TTC549 (cell line): ENCODE measurements around the gene MT1M.
"Not testable (repeated sequence)": the region's sequence is repeated elsewhere in the genome, so short reads cannot be mapped to it uniquely, and the experiment has no call there.

Source experiments
- FAIRE-seq: peaks from 2 replicates; lab custom pipeline; 2012; peaks lifted over from hg19 to GRCh38; lab: Jason Lieb, UNC

Gene MT1M

DNA sequence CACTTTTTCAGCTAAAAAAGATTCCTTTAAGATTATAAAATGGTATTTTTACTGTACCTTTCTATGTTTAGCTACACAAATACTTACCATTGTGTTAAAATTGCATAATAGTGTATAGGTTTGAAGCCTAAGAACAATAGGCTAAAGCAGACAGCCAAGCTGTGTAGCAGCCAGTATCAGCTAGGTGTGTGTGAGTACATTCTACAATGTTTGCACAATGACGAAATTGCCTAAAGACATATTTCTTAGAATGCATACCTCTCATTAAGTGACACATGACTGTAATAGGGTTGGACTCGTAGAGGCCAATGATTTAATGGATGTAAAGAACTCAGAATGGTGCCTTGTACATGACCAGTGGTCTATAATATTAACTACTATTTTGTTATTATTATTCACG lies 17.4 kb downstream of the MT1M start:
- FAIRE-seq: no peak

DNA sequence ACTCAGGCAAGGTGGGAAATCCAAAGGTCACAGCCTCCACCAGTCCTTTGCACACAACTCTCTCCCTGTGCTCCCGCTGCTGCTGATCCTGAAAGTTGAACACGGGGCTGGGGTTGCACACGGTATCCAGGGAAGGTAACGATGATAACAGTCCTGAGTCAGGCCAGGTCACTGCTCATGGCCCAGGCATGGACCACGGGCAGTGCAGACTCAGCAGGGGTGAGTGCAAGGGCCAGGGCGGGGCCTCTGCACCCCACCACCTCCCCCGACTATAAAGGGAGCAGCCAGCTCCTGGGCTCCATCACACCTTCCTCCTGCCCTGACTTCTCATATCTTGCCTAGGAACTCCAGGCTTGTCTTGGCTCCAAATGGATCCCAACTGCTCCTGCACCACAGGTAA lies 19.1 kb downstream of the MT1M start, which contains the start of gene MT1B:
Gene MT1B, plus strand, starts transcription at position 301 of the 400 bp plus-strand sequence. Its CDS starts 68 bp downstream, at position 369.
- no peak for FAIRE-seq

DNA sequence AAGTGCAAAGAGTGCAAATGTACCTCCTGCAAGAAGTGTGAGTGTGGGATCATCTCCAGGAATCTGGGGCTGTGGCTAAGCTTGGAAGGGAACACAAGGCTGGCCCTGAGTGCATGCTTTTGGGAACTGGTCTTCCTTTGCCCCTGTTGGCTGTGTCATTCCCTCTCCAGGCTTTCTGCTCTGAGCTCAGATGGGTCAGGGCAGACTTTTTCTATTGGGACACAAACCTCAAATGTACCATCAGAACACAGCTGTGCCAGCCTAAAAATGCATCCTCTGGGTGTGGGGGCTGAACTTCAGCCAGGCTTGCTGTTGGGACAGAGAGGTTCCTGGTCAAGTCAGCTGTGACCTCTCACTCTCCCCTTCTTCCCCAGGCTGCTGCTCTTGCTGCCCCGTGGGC lies 20.1 kb downstream of the MT1M start:
- FAIRE-seq: no peak

DNA sequence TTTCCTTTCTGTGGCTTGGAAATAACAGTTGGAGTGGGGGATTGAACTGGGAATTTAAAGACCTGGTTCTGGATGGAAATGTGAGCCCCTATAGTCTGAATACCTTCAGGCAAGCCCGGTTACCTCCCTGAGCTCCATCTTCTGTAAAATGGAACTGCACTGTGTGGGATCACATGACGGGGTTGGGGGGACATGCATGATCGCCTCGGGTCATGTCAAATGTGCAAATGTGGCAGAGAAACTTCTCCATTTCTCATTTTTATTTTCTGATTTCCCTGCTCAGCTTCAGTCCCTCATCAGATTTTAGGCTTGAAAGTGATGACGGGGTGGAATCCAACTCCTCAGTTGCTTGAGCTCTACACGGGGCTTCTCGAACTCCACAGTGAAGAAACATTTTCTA lies 20.8 kb downstream of the MT1M start:
- FAIRE-seq: no peak

DNA sequence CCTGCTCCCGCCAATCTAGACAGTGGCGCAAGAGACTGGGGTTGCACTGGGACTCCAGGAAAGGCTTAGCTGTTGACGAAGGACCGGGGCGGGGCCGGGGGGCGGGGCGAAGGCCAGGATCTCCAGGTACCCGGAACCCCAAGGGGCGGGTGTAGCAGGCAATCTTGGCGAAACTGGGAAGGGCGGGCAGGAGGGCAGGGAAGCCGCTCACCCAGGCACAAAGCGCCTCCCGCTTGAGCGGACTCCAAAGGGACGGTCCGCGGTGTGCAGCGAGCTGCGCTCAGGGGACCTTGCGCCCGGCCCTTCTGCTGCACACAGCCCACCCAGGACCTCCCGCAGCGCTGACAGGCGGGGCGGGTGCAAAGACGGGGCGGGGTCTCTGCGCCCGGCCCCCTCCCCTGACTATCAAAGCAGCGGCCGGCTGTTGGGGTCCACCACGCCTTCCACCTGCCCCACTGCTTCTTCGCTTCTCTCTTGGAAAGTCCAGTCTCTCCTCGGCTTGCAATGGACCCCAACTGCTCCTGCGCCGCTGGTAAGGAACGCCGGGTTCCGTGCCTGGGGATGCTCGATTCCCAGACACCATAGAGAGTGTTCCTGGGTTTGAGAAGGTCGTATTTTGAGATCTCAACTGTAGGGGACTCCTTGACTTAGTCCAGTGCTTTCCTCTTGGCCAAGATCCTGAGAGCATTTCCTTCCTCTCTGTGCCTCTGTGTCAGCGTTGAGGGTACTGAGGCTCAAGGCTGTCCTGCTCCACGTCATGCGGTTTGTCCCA lies 25.3 kb downstream of the MT1M start, which contains the start of gene MT1F:
Gene MT1F, plus strand, starts transcription at position 405 of the 772 bp plus-strand sequence. Its CDS starts 100 bp downstream, at position 505.
- FAIRE-seq: no peak

DNA sequence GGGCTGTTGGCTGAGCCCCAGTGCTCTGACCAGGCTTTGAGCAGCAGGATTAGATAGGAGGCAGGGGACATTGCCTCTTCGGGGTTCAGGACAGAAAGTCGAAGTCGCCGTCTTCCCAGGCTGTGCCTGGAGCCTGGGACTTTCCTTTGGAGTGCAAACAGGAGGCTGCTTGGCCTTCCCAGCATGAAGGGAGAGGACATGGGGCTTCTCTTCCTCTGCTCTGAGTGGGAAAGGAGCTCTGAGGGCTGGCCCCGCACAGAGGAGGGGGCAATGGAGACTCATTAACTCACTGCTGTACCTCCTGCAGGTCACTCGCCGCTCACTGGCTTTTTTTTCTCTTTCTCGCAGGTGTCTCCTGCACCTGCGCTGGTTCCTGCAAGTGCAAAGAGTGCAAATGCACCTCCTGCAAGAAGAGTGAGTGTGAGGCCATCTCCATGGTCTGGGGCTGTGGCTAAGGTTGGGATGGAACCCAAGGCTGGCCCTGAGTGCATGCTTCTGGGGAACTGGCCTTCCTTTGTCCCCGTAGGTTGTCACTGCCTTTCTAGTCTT lies 25.9 kb downstream of the MT1M start:
- FAIRE-seq: no peak

DNA sequence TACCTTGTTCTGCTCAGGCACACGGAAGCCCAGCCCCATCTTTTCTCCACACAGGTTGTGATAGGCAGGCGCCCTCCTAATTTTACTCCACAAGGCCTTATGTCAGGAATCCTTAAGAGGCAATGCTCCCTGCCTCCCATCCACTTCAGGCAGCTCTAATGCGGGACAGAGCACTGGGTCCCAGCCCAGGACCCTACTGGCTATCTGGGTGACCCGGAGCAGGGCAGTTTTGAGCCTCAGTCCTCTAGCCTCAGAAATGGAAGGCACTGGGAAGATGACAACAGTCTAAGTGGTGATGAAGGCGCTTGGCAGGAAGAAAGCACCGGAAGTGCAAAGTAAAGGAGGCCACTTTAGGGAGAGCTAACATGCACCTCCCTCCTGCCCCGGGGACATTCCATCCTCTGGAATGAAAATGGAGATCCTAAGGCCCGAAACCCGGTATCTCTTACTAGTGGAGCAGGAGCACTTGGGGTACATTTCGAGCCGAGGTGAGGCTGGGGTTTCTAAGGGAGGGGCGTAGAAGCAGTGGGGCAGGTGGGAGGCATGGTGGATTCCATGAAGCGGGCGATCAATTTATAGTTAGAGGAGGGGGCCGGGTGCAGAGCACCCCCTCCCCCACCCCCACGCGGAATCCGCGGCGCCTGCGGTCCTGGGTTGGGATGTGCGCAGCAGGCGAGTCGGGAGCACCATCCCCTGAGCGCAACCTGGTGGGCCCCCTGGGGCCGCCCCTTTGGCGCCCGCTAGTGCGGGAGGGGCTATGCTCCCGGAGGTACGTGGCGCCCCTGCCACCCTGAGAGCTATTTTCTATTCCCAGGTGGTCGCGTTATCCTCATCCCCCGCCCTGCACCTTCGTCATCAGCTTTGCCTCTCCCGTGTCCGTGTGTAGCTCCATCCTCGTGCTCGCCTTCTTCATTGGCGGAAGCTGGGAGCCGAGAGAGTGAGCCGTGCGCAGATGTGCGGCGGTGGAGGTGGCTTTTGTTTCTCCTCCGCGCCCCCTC lies 30.2 kb downstream of the MT1M start:
- FAIRE-seq: no peak

DNA sequence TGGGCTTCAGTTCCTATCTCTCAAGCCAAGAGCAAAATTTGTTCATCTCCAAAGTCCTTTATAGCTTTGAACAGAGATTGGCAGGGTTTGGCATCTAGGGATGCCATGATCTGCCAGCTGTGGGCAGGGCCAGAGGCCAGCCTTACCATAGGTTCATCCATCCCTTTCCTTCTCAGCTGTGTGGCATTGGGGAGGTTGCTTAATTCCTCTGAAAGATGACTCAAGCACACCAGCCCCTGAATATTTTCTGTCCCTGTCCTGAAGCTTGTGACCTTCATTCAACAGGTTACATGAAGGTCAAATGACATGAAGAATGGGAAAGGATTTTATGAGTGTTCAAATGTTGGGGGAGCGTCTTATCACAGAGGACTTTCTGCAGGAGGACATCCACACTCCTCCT lies 32.0 kb downstream of the MT1M start:
- no peak for FAIRE-seq

DNA sequence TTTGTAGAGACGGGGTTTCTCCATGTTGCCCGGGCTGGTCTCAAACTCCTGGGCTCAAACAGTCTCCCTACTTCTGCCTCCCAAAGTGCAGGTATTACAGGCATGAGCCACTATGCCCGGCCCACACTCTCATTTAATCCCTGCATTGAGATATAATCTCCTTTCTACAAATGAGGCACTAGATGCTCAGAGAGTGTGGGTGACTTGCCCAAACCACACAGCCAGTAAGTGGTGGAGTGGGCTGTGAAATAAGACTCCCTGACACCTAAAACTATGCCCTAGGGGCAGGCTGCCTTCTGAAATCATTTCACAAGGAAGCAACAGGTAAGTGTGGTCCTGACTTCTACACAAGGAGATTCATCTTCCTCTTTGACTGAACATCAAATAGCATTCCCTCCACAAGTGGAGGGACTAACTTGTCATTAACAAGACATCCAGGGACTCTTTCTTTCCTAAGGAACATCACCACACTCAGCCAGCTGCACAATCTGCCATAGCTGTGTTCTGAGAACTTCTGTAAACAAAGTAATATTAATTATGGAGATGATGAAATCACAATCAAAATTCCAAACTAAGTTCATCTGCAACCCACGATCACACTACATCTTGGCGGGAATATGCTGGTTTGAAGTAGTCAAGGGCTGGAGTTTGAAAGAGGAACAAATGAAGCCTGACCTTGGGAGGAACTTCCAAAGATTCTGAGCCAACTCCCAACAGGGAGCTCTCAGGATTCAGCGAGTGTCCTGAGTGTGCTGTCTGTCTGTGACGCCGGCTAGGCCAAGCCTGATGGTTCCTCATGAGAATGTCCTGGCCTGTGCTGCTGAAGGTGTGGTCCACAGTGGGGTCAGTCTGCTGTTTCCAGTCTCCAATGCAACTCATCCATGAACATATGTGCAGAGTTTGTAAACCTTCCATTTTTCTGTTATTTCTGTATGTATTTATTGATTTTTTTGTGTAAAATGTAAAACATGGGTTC lies 33.1 kb downstream of the MT1M start:
- not testable (repeated sequence) for FAIRE-seq

DNA sequence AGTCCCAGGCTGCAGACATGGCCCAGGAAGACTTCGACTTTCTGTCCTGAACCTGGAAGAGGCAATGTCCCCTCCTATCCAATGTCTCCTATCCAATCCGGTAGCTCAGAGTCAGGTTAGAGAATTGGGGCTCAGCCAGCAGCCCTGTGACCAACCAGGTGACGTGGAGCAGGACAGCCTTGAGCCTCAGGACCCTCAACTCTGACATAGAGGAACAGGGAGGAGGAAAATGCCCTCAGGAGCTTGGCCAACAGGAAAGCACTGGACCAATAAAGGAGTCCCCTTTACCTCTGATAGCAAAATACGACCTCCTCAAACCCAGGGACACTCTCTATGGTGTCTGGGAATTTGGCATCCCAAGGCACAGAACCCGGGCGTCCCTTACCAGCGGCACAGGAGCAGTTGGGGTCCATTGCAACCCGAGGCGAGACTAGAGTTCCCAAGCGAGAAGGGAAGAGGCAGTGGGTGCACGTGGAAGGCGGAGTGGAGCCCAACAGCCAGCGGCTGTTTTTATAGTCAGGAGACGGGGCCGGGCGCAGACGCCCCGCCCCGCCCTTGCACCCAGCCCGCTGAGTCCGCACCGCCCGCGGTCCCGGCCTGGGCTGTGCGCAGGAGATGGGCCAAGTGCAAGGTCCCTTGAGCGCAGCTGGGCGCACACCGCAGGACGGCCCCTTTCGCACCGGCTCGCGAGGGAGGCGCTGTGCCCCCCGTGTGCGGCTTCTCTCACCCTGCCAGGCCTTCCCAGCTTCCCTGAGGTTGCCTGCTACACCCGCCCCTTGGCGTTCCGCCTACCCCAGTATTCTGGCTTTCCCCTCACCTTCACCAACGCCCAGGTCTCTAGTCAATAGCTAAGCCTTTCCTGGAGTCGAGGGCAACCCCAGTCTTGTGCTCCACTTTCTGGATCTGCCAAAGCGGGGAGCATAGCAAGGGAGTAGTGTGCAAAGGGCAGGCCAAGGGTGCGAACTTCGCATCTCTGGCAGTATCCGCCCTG lies 35.4 kb downstream of the MT1M start, which contains the start of gene MT1G:
Gene MT1G, minus strand, starts transcription at position 485 of the 991 bp plus-strand sequence. Its CDS starts 72 bp downstream, at position 413.
- FAIRE-seq: no peak

DNA sequence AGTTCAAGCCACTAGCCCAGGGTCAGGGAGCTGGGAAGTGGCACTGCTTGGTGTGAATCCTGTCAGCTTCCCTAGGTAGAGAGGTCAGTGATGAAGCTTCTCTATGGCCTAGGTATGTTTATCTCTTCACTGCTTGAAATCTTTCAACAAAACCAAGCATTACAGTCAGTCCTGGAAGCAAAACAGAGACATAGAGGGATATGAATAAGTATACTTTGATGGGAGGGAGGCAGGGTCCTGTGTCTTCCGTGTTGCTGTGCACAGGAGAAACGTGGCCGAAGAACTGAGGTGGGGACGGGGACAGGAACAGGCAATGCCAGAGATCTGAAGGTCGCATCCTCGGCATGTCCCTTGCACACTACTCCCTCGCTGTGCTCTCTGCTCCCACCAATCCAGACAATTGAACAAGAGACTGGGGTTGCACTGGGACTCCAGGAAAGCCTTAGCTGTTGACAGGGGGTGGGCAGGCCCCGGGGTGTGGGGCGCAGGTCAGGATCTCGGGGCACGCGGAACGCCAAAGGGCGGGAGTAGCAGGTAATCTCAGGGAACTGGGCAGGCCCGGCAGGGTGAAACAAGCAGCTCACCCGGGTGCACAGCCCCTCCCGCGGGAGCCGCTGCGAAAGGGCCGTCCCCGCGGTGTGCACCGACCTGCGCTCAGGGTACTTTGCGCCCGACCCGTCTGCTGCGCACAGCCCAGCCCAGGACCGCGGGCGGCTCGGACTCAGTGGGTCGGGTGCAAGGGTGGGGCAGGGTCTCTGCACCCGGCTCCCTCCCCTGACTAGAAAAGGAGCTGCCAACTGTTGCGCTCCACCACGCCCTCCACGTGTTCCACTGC lies 36.8 kb downstream of the MT1M start, which contains the start of gene MT1H:
Gene MT1H, plus strand, starts transcription at position 810 of the 835 bp plus-strand sequence. CDS start 71 bp downstream, outside the sequence.
- no peak for FAIRE-seq

DNA sequence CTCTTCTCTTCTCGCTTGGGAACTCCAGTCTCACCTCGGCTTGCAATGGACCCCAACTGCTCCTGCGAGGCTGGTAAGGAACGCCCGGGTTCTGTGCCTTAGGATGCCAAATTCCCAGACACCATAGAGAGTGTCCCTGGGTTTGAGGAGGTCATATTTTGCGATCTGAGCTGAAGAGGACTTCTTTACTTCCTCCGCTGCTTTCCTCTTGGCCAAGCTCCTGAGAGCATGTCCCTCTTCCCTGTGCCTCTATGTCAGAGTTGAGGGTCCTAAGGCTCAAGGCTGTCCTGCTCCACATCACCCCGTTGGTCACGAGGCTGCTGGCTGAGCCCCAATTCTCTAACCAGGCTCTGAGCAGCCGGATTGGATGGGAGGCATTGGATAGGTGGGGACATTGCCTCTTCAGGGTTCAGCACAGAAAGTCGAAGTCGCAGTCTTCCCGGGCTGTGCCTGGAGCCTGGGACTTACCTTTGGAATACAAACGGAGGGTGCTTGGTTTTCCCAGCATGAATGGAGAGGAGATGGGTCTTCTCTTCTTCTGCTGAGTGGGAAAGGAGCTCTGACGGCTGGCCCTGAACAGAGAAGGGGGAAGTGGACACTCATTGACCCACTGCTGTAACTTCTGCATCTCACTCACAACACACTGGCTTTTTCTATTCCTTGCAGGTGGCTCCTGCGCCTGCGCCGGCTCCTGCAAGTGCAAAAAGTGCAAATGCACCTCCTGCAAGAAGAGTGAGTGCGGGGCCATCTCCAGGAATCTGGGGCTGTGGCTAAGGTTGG lies 37.6 kb downstream of the MT1M start:
- FAIRE-seq: no peak

DNA sequence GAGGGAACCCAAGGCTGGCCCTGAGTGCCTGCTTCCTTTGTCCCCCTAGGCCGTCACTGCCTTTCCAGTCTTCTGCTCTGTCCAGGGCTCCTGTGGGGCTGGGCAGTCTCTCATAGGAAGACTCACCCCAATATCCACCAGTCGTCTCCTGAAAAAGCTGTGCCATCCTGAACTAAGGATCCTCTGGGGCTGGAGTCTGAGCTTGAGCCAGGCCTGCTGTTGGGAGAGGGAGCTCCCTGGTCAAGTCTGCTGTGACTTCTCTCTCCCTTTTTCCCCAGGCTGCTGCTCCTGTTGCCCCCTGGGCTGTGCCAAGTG lies 38.1 kb downstream of the MT1M start:
- FAIRE-seq: no peak

DNA sequence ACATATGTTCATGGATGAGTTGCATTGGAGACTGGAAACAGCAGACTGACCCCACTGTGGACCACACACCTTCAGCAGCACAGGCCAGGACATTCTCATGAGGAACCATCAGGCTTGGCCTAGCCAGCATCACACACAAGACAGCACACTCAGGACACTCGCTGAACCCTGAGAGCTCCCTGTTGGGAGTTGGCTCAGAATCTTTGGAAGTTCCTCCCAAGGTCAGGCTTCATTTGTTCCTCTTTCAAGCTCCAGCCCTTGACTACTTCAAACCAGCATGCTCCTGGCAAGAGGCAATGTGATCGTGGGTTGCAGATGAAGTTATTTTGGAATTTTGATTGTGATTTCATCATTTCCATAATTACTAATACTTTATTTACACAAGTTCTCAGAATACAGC lies 39.2 kb downstream of the MT1M start:
- FAIRE-seq: not testable (repeated sequence)

DNA sequence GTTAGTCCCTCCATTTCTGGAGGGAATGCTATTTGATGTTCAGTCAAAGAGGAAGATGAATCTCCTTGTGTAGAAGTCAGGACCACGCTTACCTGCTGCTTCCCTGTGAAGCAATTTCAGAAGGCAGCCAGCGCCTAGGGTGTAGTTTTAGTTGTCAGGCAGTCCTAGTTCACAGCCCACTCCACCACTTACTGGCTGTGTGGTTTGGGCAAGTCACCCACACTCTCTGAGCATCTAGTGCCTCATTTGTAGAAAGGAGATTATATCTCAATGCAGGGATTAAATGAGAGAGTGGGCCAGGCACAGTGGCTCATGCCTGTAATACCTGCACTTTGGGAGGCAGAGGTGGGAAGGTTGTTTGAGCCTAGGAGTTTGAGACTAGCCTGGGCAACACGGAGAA lies 39.7 kb downstream of the MT1M start:
- FAIRE-seq: not testable (repeated sequence)

DNA sequence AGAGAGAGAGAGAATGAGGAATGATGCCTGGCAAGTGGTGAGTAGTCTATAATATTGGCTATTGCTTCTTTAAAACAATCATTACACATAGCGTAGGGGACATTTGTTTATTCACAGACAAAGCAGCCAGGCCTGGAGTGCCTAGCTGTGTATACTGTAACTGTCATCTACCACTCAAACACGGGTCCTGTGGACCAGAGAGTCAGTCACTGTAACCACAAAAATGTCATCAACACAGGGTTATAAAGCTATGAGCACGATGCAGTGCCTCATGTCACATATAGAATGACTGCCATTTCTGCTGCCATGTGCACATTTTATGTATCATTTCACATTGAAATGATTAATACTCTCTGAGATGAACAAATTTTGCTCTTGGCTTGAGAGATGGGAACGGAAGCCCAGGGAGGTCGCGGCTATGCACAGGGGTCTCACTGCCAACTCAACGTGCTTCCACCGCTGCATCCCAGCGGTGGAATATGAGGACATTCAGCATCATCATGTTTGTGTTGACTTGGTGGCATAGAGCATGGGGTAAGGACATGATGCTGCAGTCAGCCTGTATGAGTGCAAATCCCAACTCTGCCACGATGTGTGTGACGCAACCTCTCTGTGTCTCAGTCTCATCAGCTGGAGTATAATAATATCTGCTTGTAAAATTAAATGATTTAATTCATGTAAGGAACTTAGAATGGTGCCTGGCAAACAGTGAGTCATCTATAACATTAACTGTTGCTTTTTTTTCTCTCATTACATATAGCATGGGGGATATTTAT lies 40.5 kb downstream of the MT1M start:
- no peak for FAIRE-seq

DNA sequence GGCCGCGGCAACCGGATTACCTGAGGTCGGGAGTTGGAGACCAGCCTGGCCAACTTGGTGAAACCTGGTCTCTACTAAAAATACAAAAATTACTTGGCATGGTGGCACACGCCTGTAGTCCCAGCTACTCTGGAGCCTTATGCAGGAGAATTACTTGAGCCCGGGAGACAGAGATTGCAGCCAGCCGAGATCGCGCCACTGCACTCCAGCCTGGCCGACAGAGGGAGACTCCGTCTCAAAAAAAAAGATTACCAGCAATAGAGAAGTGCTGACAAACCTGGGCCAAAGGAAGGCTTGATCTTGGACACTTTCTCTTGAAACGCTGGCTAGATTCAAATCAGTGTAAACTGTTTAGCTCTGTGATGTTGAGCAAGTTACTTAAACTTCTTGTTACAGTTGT lies 41.5 kb downstream of the MT1M start:
- FAIRE-seq: no peak

DNA sequence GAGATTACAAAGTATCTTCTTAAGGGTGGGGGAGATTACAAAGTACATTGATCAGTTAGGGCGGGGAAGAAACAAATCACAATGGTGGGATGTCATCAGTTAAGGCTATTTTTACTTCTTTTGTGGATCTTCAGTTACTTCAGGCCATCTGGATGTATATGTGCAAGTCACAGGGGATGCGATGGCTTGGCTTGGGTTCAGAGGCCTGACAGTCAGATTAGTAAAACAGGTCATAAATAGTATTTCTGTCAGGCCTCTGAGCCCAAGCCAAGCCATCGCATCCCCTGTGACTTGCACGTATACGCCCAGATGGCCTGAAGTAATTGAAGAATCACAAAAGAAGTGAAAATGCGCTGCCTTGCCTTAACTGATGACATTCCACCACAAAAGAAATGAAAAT lies 42.1 kb downstream of the MT1M start:
- not testable (repeated sequence) for FAIRE-seq
